ENCODE measurements around the gene CERS2.

The CERS2 gene

GRCh38 chr1:150997126-150997872, 22.7 kb upstream of the CERS2 start:
- no peak for DNase-seq

- DNase-seq, result peak; percentile 15 to 58
These were observed 21.3 kb upstream of the CERS2 start for GRCh38 chr1:150995896-150996295.

DNA sequence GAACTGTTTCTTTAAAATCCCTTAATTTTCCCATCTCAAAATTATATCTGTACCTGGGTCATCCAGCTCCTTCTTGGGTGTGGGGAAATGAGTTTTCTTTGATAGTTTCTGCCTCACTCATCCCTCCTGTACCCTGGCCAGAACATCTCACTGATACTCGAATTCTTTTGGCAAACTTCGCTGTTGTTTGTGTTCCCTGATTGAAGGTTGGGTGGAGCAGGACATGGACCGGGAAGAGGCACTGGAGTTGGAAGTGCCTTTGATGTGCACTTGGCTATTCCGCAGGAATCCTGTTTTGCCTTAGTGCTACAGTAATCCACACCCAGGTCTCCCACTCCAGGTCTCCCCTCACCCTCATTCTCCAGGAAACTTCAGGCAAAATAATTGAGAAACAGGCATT, 20.8 kb upstream of the CERS2 start:
- DNase-seq, result no peak

DNA sequence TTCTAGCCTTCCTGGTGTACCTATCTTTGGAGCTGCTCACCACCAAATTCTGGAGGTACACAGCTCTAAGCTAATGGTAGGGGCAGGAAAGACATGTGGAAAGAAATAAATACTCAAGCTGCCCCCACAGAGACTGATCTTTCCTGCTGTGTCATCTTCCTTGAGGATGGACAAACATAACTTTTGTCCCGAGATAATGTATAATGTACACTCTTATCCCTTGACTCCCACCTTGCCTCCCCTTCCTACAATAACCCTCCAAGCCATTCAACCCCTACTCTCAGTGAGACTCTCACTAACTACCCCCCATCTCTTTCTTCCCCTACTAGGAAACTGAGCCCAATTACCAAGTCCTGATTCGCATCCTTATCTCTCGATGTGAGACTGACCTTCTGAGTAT, 19.6 kb upstream of the CERS2 start:
- DNase-seq, result no peak

DNA sequence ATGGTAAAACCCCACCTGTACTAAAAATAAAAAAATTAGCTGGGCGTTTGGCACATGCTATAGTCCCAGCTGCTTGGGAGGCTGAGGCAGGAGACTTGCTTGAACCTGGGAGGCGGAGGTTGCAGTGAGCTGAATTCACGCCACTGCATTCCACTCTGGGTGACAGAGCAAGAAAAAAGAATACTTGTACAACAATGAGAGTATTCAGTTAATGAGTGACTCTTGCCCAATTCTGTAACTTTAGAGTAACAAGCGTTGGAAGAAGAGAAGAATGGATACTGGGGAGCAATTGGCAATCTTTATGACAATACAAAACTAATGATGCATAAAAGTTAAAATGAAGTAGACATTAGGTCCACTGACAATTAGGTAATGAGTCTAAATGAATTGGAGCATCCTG, 18.0 kb upstream of the CERS2 start:
- DNase-seq, result no peak

DNA sequence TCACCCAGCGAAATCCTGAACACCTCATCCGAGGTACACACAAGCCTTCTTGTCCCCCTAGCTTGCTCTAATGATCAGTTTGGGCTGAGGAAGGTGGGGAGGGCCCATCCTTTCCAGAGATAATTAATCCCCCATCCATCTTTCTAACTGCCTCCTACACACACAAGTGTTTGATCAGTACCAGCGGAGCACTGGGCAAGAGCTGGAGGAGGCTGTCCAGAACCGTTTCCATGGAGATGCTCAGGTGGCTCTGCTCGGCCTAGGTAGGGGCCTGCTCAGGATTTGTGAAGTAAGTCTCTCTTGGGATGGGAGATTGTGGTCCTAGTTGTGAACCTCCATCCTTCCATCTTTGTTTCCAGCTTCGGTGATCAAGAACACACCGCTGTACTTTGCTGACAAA, 13.3 kb upstream of the CERS2 start:
- no peak for DNase-seq

DNA sequence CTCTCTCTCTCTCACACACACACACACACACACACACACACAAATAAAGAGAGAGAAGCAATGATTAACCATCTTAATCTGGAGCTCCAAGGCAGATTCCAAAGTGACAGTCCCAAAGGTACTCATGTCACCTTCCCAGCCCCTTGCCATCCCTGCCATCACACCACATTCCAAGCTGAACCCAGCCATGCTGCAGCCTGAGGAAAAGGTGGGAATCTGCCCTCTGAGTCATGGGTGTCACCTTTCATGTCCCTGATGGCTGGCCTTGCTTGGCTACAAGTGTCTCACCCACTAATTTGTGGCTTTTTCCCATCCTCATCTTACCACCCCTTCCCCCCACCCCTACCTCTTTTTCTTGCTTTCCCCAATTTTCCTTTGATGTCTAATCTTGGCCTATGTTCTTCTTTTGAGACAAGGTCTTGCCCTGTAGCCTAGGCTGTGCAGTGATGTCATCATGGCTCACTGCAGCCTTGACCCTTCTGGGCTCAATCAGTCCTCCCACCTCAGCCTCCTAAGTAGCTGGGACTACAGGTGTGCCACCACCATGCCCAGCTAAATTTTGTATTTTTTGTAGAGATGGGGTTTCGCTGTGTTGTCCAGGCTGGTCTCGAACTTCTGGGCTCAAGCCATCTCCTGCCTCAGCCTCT, 10.7 kb upstream of the CERS2 start:
- DNase-seq, result no peak

DNA sequence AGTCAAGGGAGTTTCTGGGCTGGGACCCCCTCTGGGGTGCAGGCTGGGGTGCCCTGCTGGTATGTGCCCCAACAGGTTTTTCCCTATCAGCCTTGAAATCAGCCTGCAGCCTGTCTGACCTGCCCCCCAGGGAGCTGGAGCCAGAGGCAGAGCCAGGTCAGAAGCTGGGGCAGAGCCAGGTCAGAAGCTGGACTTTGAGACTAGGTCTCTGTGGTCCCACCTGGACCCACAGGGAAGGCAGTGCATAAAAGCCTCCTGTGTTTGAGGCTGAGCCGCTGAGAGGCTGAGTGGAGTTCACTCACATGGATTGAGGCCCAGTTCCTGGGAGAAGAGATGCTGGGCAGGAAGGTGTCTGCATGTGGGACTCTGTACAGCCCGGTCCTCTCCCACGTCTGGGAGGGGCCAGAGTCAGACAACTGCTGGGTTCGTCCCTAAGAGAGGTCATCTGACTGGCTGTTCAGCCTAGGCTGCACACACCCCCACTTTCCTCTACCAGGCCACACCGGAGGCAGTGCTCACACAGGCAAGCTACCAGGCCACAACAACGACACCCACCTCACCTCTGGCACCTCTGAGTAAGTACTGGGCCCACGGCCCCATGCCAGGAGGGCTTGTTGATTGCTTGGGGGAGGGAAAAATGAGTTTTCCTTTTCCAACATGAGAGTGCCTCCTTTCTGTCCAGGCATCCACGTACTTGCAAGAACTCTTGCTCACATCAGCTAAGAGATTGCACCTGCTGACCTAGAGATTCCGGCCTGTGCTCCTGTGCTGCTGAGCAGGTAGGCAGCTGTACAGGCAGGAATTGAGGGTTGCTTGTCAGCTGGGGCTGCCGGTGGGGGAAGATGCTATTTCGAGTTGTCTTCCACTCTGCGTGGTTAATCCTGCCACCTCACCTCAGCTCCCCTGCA, 7.4 kb upstream of the CERS2 start, which contains the start of gene ANXA9:
Gene ANXA9, plus strand, starts transcription at position 488 of the 908 bp plus-strand sequence. CDS start 814 bp downstream, outside the sequence.
- DNase-seq, result no peak

GRCh38 chr1:150981177-150981804, 6.7 kb upstream of the CERS2 start:
- no peak for DNase-seq

DNA sequence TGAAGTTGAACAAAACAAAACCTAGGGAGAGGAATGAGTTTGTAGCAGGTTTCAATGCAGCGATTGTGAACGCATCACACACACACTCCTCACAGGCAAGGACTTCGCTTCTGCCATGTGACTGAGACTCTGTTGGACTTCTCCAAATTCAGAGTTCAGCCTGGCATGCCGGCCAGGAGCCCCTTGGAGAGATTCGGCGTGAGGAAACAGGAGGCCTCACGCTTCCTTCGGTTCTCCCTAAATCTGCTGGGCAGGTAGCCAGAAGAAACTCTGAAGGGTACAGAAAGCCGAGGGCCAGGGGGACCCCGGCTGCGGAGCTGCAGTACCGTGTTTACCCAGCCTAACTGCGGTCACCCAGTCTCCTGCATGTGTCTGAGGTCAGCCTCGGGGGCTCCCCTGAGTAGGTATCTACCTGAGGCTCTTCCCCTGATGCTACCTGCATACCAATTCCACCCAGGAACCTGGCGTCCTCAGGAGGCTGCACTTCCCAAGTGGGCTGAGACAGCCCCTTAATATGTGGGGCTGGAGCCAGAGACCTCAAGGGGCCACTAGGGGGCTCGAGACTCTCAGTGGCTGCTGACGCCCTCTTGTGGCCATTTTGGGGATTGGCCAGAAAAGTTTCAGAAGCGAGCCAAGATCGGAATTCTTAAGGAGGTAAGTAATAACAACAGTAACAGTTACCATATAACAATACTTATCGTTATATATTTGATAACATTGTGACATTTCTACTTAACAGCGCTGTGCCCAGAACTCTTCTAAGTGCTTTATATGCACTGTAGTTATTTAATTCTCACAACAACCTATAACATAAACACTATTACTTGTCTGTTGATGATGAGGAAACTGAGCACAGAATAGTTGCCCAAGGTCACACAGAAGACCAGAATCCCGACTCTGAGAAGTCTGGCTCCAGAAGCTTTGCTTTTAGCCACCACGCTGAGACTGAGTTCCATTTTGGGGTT, 4.7 kb upstream of the CERS2 start:
- DNase-seq, result peak; percentile 86 to 92

GRCh38 chr1:150976879-150977694, 2.5 kb upstream of the CERS2 start:
- peak; percentile 82 to 83 for DNase-seq

GRCh38 chr1:150976401-150976821, 1.8 kb upstream of the CERS2 start:
- no peak for DNase-seq

DNA sequence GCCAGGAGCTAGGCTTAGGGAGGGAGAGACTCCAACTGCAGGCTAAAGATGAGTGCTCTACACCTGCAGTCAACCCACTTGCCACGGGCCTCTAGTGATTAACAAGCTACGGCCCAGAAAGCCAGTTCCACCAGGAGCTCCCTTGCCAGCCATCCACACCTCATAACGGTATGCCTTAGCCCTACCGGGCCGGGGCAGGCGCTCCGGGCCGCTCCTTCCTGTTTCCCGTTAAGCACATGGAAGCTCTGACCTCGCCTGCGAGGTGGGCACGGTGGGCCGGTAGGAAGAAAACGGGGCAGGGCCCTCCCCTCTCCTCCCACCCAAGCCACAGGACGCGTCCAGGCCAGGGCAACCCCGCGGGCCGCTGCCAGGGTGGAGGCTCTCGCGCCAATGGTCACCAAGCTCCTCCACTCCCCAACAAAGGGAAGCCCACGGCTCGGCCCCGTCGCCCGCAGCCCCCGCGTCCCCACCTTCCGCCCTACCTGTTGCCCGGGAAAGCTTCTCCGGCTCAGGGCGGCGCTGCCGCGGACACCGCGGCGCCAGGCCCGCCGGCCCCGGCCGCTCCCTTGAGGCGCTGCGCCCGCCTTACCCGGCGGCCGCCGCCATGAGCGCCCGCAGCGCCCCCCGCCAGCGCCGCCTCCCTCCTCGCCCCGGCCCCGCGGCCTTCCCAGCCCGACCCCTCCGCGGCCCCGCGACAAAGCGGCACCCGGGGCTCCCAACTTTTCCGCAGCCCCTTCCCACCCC, 627 bp downstream of the CERS2 start:
- DNase-seq, result peak; percentile 6 to 41

DNA sequence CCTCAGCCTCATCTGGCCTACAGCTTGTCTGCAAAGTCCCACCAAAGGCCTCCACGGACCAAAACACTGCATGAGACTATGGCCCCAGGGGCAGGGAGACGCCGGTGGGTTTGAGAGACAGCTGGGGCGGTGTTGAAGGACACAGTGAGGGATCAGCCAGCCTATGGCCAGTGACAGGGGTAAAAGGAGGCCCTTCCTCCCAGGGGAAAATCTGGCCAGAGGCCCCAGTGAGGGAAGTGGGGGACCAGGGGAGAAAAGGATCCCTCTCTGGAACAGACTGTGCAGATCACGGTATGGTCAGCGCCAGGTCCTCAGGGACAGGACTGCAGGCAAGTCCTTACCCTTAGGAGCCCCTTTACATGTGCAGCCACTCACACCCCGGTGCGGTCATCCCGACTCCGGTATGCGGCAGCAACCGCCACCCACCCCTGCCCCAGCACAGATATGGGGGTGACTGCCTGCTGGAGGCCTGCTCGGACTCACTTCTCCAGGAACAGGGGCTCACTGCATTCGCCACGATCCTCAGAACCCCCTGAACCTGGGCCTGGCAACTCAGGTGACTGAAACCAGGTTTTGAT, 1.3 kb downstream of the CERS2 start:
- DNase-seq, result peak in 1 of 2 donors; percentile 6

GRCh38 chr1:150972417-150972940, 2.2 kb downstream of the CERS2 start:
- no peak for DNase-seq

- peak in 1 of 2 donors; percentile 16 for DNase-seq
These were observed 2.8 kb downstream of the CERS2 start for GRCh38 chr1:150971583-150972416.

DNA sequence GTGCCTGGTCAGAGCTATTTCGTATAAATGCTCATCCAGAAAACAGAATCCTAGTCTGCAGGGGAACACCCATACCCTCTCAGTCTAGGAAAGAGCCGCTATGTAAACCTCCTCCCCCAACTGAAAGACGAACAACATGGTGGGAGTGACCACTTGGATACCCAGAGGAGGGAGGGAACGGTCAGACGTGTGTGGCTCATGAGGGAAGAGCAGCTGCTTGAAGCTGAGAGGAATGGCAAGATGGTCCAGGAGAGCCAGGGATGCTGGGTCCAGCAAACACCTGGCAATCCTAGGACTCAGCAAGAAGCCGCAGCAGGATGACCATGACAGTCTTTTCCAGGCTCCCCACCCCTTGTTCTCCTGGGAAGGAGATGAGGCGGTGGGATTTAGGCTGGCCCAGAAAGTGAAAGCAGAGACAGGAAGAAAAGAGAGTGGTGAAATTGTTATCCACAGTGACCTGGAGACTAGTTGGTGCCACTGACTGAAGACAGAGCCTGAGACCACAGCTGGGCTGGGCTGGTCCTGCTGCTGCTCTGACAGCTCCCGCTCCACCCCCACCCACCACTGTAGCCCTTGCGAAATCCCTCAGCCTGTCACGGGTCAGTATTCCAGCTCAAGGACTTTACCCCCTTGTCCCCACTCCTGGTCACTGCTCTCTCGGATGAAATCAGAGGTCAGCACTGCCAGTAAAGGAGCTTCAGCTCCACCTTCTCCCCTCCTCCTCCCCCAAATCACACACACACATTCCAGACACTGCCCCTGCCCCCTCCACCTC, 3.6 kb downstream of the CERS2 start:
- no peak for DNase-seq

- DNase-seq, result no peak
These were observed 5.0 kb downstream of the CERS2 start for GRCh38 chr1:150969626-150970025.
